ENCODE measurements around the gene MTHFD2L.
A peak's percentile ranks its signal among the peaks of the same experiment; 100 is the strongest.

MTHFD2L gene

DNA sequence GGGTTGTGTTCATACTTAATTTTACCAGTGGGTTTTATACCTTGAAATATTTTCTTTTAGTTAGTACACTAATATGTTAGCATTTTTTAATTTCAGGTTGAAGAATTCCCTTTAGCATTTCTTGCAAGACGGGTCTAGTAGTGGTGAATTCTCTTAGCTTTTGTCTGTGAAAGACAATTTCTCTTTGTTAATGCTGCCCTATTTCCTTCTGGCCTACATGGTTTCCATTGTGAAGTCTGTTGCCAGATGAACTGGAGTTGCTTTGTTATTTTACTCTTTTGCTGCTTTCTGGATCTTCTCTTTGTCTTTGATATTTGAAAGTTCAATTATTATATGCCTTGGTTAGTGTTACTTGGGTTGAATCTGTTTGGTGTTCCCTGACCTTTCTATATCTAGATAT is 25.0 kb upstream of the MTHFD2L start:
- DNase-seq (ENCODE audit: low read depth in 2 of 2), result no peak

DNA sequence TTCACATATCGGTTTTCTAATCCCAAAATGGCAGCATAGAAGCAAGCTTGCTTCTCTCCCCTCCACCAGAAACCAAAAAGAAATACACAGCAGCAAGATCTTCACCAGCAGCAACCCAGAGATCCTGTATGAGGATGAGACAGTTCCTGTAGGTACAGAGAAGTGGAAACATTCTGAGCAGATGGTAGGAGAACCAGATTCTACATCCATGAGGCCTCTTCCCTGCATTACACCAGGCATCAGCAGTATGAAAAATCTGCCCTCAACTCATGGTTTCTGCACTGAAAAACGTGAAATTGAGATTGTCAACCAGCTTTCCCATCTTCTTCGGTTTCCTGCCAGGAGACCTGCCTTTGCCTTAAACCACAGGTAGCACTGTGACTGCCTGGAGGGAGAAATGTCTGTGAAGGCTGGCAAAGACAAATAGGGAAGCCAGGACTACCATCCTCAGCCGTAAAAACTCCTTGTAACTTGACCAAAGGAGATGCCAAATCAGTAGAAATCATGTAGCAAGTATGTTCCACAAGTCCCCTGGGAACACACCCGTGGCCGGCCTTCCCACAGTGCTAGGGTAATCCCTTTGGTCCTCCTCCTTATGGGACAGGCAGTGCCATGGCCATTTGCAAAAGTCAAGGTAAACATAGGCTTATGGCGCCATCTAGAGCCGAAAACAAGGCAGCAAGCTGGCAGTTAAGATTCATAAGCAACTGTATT is 24.0 kb upstream of the MTHFD2L start:
- peak; percentile 6 to 8 for DNase-seq (ENCODE audit: low read depth in 2 of 2)

GRCh38 chr4:74134500-74134852 is 23.4 kb upstream of the MTHFD2L start:
- no peak for DNase-seq (ENCODE audit: low read depth in 2 of 2)

- DNase-seq (ENCODE audit: low read depth in 2 of 2), result no peak
Observed at GRCh38 chr4:74146581-74147129, 11.3 kb upstream of the MTHFD2L start.

DNA sequence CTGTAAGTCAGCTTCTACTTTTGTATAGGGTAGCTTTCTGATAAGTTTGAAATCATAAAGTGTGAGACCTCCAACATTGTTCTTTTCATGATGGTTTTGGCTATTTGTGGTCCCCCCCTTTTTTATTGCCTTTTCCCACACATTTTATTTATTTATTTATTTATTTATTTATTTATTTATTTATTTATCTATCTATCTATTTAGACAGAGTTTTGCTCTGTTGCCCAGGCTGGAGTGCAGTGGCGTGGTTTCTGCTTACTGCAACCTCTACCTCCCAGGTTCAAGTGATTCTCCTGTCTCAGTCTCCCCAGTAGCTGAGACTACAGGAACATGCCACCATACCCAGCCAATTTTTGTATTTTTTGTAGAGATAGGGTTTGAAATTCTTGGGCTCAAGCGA is 9.7 kb upstream of the MTHFD2L start:
- DNase-seq (ENCODE audit: low read depth in 2 of 2), result no peak

- DNase-seq (ENCODE audit: low read depth in 2 of 2), result no peak
Observed at GRCh38 chr4:74152836-74153235, 5.1 kb upstream of the MTHFD2L start.

GRCh38 chr4:74156521-74156920 is 1.4 kb upstream of the MTHFD2L start:
- no peak for DNase-seq (ENCODE audit: low read depth in 2 of 2)

- DNase-seq (ENCODE audit: low read depth in 2 of 2), result no peak
Observed at GRCh38 chr4:74157154-74157553, 764 bp upstream of the MTHFD2L start.

- no peak for DNase-seq (ENCODE audit: low read depth in 2 of 2)
Observed at GRCh38 chr4:74158466-74159142, 686 bp downstream of the MTHFD2L start.

- no peak for DNase-seq (ENCODE audit: low read depth in 2 of 2)
Observed at GRCh38 chr4:74159143-74159709, 1.3 kb downstream of the MTHFD2L start.

GRCh38 chr4:74161666-74162450 is 3.9 kb downstream of the MTHFD2L start:
- no peak for DNase-seq (ENCODE audit: low read depth in 2 of 2)

- DNase-seq (ENCODE audit: low read depth in 2 of 2), result no peak
Observed at GRCh38 chr4:74166135-74166534, 8.2 kb downstream of the MTHFD2L start.

DNA sequence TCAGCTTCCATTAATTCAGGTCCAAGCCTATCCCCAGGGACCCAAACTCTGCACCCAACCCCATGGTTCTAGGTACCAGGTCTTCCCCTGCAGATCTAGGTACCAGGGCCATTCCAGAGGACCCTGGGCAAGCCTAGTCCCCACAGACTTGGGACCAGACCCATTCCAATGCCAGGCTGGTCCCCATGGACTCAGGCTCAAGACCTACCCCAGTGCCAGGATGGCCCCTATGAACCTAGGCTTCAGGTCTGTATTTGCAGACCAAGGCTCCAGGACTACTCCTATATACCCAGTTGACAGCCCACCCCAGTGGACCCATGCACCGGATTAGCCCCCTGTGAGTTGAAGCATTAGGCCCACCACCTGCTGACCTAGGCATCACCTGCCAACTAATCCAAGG is 8.9 kb downstream of the MTHFD2L start:
- no peak for DNase-seq (ENCODE audit: low read depth in 2 of 2)

GRCh38 chr4:74167585-74167984 is 9.7 kb downstream of the MTHFD2L start:
- DNase-seq (ENCODE audit: low read depth in 2 of 2), result no peak

DNA sequence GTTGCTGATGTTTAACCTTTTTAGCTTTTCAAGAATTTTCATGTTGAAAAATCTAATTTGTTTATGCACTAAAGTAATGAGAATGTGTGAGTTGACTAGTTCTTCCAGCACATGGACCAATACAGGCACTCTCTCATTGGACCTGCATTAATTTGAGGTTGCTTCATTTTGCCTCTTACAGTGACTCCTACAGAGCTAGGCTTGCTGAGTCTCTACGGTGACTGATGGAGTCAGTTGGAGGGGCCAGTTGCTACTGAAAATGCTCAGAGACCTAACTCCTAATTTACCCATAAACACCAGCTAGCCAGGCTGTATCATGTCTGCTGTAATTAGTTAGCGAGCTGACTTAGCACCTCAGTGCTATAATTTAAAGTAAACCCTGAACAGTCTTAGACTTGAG is 10.9 kb downstream of the MTHFD2L start:
- DNase-seq (ENCODE audit: low read depth in 2 of 2), result no peak

GRCh38 chr4:74173321-74173720 is 15.4 kb downstream of the MTHFD2L start:
- DNase-seq (ENCODE audit: low read depth in 2 of 2), result no peak

DNA sequence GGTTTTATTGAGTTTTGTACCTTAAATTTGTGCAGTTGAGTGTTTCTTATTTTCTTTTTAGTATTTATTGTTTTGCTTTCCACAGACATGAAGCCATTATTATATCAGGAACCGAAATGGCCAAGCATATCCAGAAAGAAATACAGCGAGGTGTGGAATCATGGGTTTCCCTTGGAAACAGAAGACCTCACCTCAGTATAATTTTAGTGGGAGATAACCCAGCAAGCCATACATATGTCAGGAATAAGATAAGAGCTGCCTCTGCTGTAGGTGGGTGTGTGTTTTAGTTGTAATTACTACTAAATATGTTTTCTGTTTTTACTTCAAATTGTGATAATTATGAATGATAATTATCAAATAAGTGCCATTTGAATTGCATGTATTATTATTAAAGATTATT is 16.5 kb downstream of the MTHFD2L start:
- no peak for DNase-seq (ENCODE audit: low read depth in 2 of 2)

GRCh38 chr4:74174941-74175340 is 17.0 kb downstream of the MTHFD2L start:
- DNase-seq (ENCODE audit: low read depth in 2 of 2), result no peak

GRCh38 chr4:74175379-74175778 is 17.5 kb downstream of the MTHFD2L start:
- DNase-seq (ENCODE audit: low read depth in 2 of 2), result no peak

DNA sequence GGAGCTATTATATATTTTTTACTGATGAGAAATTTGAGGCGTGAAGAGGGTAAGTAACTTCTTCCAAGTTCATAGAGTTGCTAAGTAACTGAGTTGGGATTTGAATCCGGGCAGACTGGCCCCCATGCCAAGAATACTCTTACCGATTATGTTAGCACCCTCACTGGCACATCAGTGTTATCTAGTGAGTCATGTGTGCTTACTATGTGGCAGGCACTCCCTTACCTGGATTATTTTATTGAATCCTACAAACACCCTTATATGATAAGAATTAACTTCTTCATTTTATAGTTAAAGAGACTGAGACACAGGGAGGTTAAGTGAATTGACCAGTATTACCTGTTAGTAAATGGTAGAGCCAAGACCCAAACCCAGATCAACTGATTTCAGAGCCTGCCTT is 20.9 kb downstream of the MTHFD2L start:
- no peak for DNase-seq (ENCODE audit: low read depth in 2 of 2)

- DNase-seq (ENCODE audit: low read depth in 2 of 2), result no peak
Observed at GRCh38 chr4:74181219-74181618, 23.3 kb downstream of the MTHFD2L start.

- DNase-seq (ENCODE audit: low read depth in 2 of 2), result no peak
Observed at GRCh38 chr4:74188912-74189311, 31.0 kb downstream of the MTHFD2L start.

Data from stimulated activated CD8-positive, alpha-beta memory T cell treated with anti-CD3 and anti-CD28 coated beads, Interleukin-15, amount 100 ng/mL, for 48 hours (primary cell).